ENCODE results near the gene FLNC.

The FLNC gene

DNA sequence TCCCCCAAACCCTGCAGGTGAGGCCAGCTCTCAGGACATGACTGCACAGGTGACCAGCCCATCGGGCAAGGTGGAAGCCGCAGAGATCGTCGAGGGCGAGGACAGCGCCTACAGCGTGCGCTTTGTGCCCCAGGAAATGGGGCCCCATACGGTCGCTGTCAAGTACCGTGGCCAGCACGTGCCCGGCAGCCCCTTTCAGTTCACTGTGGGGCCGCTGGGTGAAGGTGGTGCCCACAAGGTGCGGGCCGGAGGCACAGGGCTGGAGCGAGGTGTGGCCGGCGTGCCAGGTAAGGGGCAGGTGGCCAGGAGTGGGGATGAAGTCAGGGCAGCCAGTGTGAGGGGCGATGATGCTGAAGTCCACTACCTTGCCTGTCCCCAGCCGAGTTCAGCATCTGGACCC is 24.2 kb downstream of the FLNC start:
- in situ Hi-C loops (cut with HindIII; ENCODE audit: low pct_ligation_motif_present, low pct_unique_long_range_greater_than_20kb, low sequenced_read_pairs), result no loop called here
- DNase-seq, result no peak

DNA sequence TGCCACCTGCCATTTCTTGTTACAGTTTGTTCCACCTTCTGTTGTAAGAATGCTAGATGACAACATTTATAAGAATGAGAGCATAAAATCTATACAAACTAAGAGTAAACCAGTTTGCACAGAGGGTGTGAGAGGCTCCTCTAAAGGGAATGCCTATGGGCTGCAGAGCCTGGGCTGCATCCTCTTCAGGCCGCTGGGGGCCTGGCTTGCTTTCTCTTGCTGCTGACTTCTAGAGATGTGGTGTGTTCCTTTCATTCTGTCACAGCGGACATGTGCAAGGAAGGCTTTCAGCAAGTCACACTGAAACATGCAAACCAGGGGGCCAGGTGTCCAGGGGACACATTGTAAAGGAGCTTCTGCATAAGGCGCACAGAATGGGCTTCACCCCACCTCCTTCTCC is 25.4 kb downstream of the FLNC start:
- in situ Hi-C loops (cut with HindIII; ENCODE audit: low pct_ligation_motif_present, low pct_unique_long_range_greater_than_20kb, low sequenced_read_pairs), result no loop called here
- no peak for DNase-seq

DNA sequence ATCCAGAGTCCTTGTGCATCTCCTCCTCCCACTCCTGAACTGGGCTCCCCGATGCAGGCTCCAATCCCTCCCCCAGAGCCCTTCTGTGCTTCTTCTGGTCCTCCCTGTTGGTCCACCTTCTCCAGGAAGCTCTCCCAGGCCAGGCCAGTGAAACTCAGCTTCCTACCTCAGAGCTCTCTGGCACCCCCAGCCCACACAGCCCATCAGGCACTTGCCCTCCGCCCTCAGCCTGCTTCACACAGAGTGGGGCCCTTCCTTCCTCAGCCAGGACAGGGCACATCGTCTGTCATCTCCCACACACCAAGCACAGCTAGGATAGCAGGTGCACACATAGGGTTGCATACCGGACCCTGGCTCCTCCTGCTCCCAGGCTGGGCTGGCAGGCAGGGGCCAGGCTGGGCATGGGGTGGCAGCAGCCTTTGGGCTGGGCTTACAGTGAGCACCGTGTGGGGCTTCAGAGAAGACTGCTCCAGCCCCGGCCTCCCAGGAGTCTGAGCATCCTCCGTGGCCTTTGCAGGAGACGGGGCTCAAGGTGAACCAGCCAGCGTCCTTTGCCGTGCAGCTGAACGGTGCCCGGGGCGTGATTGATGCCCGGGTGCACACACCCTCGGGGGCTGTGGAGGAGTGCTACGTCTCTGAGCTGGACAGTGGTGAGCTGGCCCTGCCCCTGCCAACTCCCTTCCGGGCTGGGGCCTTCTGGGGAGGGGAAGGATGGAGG is 26.0 kb downstream of the FLNC start:
- in situ Hi-C loops (cut with HindIII; ENCODE audit: low pct_ligation_motif_present, low pct_unique_long_range_greater_than_20kb, low sequenced_read_pairs), result no loop called here
- DNase-seq, result no peak

DNA sequence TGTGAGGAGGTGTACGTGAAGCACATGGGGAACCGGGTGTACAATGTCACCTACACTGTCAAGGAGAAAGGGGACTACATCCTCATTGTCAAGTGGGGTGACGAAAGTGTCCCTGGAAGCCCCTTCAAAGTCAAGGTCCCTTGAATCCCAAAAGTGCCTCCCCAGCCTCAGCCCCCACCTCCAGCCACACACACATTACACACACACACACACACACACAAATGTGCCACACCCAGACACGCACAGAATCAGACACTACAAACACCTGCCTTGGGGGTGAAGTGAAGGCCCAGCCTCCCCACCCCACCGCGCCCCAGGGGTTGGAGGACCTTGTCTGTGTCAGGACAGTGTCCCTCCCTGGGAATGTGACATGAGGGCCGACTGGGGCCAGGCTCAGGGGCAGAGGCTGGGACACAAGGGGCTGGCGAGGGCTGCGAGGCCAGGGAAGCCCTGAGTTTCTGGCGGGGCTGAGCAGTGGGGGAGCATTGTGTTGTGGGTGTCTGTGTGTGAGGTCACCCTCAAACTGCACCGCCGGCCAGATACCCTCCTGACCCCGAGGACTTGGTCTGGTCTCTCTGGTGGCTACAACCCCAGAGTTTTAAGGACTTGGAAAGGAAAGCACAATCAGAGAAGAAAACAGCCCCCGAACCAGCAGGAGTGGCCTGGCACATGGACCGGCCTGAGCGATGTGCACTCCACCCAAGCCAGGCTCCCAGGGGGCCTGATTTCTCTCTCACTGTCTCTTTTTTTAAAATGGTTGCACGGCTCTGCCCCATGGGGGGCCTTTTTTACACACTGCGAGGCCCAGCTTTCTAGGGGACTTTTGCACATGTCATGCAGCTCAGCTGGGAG is 28.4 kb downstream of the FLNC start:
- in situ Hi-C loops (cut with HindIII; ENCODE audit: low pct_ligation_motif_present, low pct_unique_long_range_greater_than_20kb, low sequenced_read_pairs), result no loop called here
- DNase-seq, result no peak

DNA sequence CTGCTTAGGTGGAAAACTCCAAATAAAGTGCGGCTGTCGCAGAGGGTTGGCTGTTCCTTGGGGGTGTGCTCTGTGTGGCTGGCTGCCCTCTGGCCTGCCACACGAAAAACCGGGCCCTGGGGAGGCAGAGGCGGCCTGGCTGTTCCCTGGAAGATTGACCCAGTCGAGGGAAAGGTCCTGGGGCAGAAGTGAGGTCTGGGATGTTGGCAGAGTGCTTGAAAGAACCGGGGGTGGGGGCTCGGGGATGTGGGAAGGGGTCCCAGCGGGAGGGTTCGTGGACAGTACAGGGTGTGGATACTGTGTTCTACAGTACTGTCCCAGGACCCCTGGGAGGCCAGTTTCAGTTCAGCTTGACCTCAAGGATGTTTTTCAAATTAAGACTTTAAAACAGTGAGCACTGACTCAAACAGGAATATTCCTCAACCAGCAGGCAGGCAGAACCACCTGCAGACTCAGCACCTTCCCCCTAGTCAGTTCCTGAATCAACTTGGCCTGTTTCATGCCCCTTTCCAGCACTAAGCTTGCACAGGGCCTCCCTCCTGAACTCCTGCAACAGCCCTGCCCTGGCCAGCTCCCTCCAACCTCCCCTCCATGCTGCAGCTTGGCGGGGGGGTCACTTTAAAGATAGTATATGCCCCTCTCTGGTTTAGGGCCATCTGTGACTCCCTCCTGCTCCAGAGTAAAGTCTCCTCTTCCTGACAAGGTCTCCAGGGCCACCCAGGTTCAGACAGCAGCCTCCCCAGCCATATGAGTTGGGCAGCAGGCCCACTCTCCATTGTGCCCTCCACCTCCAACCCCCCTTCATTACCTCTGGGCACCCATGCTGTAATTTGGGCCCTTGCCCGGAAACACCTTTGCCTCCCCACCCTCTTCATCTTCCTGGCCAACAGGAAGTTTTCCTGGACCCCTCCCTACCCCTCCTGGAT is 29.3 kb downstream of the FLNC start:
- in situ Hi-C loops (cut with HindIII; ENCODE audit: low pct_ligation_motif_present, low pct_unique_long_range_greater_than_20kb, low sequenced_read_pairs), result no loop called here

DNA sequence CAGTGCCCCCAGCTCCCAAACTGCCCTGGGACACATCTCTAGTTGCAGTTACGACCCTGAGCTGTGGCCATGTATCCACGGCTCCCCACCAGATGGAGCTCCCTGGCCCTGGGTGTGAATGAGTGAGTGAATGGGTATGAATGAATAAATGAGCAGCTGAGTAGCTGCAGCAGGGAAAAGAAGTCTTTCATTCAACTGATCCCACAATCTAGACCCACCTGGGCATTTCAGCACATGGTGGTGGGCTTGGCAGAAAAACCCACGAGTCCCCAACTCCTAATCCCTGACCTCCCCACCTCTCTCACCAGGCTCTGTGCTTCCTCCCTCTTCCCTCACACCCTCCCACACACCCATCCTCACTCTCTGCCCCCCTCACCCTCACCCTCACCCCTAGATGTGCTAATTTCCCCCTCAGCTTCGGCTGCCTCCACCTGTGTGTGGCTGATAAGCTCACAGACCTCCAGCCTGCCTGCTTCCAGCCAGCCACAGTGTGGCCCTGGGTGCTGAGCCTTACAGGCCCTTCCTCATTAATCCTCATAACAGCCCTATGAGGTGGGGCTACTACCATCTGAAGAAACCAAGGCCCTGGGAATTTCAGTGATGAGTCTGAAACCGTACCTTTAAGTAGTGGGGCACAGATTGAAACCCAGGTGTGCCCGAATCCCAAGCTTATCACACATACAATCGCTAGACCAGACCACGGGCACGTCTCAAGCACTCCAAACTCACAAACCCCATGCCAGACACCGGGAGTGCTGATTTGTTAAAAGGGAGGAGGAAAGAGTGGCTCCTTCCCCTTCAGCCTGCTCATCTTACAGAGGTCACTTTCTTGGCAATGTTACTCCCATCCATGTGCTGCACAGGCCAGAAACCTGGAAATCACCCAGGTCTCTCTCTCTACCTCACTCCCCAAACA is 30.2 kb downstream of the FLNC start:
- DNase-seq, result peak; percentile 29

More for the DNA sequence above, 29.3 kb downstream of the FLNC start:
- no peak for DNase-seq

DNA sequence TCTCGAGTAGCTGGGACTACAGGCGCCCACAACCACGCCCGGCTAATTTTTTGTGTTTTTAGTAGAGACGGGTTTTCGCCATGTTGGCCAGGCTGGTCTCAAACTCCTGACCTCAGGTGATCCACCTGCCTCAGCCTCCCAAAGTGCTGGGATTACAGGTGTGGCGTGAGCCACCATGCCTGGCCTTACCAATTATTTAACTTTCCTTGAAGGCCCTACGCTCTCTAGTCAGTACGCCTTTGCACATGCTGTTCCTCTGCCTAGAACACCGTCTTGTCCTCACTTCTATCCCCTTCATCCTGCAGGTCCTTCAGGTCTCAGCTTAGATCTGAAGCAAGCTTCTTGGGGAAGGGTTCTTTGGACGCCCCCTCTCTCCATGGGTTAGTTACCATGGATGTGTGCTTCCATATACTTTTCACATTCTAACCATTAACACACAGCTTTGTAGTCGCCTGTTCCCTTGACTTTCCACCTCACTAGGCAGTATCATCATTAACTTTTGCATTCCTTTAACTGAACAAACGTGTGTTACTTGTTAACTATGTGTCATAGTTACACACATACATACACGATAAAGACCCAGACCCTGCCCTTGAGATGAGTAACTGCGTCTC is 31.9 kb downstream of the FLNC start:
- in situ Hi-C loops (cut with HindIII; ENCODE audit: low pct_ligation_motif_present, low pct_unique_long_range_greater_than_20kb, low sequenced_read_pairs), result no loop called here
- no peak for DNase-seq

More for the DNA sequence above, 30.2 kb downstream of the FLNC start:
- in situ Hi-C loops (cut with HindIII; ENCODE audit: low pct_ligation_motif_present, low pct_unique_long_range_greater_than_20kb, low sequenced_read_pairs), result no loop called here

DNA sequence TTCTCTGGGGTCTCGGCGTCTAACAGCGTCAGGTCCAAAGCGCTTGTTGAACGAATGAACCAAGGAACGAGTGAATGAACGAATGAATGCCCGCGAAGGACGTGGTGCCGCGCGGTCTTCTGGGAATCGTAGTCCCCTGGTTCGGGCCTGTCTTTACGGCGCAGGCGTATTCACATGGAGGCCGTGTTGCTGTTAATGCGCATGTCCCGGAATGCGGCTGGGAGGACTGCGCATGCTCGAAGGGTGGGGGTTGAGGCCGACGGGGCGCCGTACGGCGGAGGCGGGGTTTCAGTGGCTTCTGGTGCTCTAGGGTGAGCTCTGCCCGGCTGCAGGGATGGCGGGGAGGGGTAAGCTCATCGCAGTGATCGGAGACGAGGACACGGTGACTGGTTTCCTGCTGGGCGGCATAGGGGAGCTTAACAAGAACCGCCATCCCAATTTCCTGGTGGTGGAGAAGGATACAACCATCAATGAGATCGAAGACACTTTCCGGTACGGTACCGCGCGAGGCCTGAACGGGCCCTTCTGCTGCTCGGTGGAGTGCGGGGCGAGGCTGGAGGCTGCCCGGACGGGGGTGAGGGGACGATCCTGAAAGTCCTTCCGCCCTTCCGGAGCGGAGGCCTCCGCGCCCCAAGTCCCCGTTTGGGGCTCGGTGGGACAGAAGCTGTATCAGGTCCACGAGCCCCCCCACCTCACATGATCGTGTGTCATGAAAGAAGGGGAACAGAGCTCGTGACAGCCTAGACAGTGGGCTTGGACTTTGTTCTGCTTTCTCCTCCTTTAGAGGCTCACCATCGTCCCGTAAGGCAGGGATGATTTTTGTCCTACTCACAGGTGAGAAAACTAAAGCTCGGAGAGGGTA is 32.6 kb downstream of the FLNC start, which contains the start of gene ATP6V1F:
ATP6V1F (plus strand) TSS at position 286 of the 862 bp plus-strand sequence; CDS start at position 335, 49 bp downstream.
- in situ Hi-C loops (cut with HindIII; ENCODE audit: low pct_ligation_motif_present, low pct_unique_long_range_greater_than_20kb, low sequenced_read_pairs), result no loop called here
- peak; percentile 99 for DNase-seq

DNA sequence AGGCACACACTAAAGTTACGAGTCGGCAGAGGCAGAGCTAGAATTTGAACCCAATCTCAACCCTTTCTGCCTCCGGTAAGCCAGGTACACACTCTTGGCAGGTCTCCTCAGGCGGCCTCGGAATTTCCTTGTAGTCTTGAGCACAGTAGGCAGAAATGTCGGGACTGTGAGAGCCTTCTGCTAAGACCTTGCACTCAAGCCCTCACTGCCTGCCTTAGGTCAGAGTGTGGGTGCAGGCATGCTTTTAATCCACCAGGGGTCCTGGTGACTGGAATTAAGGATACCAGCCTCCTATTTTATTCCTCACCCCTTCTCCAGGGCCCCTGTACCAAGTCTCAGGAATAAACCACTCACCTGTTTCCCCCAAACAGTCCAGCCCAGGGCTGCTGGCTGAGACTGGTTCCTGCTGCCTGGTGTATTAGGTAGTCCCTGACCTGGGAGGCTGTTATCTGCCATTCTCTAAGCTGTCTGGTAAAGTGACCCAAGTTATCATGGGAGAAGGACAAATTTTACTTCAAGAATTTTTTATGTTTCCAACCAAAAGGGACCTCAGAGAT is 33.3 kb downstream of the FLNC start:
- in situ Hi-C loops (cut with HindIII; ENCODE audit: low pct_ligation_motif_present, low pct_unique_long_range_greater_than_20kb, low sequenced_read_pairs), result no loop called here
- peak; percentile 90 for DNase-seq

DNA sequence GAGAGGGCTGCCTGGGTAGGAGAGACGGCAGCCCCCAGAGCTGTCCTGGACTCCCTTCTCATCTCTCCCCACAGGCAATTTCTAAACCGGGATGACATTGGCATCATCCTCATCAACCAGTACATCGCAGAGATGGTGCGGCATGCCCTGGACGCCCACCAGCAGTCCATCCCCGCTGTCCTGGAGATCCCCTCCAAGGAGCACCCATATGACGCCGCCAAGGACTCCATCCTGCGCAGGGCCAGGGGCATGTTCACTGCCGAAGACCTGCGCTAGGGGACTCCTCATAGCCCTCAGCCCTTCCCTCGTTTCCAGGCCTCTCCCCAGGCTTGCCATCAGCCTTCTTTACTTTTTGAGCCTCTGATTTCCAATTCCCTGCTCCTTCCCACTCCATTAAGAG is 35.1 kb downstream of the FLNC start:
- DNase-seq, result no peak
- in situ Hi-C loops (cut with HindIII; ENCODE audit: low pct_ligation_motif_present, low pct_unique_long_range_greater_than_20kb, low sequenced_read_pairs), result no loop called here

DNA sequence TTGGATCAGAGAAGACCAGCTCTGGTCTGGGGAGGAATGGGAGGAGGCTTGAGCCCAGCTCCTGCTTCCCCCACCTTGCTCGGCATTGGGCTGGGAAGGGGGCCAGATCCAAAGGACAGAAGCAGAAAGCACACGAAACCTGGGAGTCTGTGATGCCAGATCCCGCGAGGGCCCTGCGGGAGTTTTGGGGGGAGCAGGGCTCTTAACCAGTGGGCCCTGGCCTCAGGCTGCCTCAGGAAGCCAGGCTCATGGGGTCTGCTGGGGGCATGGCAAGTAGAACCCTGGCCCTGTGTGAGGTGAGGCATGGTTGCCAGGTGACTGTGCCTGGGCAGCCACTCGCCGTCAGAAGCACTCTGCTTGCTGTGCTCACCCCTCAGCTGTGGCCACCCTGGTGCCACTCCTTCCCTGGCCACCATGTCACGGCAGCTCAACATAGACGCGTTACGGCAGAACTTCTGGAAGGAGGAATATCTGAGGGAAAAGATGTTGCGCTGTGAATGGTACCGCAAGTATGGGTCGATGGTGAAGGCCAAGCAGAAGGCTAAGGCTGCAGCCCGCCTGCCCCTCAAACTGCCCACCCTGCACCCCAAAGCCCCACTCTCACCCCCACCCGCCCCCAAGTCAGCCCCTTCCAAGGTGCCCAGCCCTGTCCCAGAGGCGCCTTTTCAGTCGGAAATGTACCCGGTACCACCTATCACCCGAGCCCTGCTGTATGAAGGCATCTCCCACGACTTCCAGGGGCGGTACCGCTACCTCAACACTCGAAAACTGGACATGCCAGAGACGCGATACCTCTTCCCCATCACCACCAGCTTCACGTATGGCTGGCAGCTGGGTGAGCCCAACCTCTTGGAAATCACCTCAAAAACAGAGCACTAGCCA is 36.0 kb downstream of the FLNC start:
- in situ Hi-C loops (cut with HindIII; ENCODE audit: low pct_ligation_motif_present, low pct_unique_long_range_greater_than_20kb, low sequenced_read_pairs), result no loop called here
- no peak for DNase-seq

DNA sequence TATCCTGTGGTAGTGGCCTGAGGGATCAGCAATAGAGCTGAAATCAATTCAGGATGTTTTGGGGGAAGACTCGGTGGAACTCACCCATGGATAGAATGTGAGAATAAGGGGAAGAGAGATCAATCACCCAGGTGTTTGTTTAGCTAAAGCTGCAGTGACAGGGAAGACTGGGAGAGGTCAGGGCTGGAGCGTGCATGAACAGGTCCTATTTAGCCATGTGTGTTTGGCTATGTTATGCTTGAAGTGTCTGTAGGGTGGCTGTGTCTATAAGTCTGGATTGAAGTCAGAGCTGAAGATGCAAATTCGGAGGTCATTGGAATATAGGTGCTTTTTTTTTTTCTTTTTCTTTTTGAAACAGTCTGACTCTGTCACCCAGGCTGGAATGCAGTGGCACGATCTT is 37.0 kb downstream of the FLNC start:
- in situ Hi-C loops (cut with HindIII; ENCODE audit: low pct_ligation_motif_present, low pct_unique_long_range_greater_than_20kb, low sequenced_read_pairs), result no loop called here
- no peak for DNase-seq

DNA sequence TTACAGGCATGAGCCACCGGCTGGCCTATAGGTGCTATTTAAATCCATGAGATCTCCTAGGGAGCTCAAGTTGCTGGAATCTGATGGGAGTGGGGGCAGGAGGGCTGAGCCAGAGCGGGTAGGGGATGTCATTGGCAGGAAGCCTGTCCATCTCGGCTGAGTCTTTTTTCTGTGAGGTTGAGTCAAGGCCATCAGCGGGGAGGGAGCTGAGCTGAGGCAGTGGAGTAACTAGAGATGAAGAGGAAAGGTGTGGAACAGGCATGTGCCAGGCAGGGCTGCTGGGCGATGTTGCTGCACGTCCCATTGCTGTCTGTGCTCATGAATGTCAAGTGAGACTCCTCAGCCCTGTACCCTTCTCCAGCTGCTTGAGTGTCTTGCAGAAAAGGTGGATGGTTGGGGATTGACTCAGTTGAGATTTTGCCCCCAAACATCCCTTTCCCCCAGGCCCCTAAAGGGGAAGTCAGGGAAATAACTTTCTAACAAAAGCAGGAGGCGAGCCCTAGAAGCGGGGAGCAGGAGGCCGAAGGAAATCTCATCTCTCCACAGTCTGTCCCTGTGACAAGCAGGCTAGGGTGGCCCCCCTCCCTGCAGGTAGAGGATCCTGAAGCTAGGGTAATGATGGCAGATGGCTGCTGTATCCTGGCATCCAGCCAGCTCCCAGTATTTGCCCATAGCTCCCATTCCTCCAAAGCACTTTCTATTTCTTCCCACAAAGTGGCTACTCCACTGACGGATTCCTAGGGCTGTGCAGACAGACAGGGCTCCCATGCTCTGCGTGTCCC is 37.8 kb downstream of the FLNC start:
- no peak for DNase-seq
- in situ Hi-C loops (cut with HindIII; ENCODE audit: low pct_ligation_motif_present, low pct_unique_long_range_greater_than_20kb, low sequenced_read_pairs), result no loop called here

DNA sequence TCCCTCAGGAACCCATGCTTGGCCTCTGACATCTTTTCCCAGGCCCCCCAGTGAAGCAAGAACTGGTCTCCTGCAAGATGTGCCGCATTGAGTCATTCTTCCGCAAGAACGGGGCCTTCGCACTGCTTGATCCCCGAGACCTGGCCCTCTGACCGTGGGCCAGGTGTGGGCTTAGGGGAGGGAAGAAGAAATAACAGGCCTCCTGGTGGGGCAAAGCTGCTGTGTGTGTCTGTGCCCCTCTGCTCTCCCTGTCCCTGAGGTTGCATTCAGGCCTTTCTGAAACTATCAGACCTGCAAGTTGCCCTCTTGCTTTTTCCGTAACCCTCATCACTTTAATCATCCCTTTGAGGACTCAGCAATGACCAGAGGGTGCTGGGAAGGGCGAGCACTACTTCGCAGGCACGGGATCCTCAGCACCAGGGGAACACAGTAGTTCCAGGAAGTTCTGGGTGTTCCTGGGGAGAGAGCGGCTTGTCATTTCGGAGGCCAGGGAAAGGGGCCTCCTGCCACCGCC is 38.5 kb downstream of the FLNC start:
- DNase-seq, result no peak
- in situ Hi-C loops (cut with HindIII; ENCODE audit: low pct_ligation_motif_present, low pct_unique_long_range_greater_than_20kb, low sequenced_read_pairs), result no loop called here
